Gastrocnemius medialis (tissue), 4 donors: Measurements from ENCODE around the gene CCR3. TPM values are rescaled to one million over a fixed set of nuclear protein-coding genes. Genes with fewer than 3 reads are reported as not detected.

Source experiments
- ATAC-seq, 2 donors: fragments of 150-250 bp; one replicate each; pipeline ENCODE4 v1.9.1; 2016
- DNase-seq, 2 donors: peaks; one replicate each; pipeline ENCODE4 v3.0.0-alpha.2; 2019
- H3K27ac ChIP-seq, 4 donors: fragments of 200-600 bp; sonication (generic); 1 replicate in 1 of 4; 2 replicates in 3 of 4; pipeline ENCODE4 v1.5.1; 2016 to 2018; ENCODE audit warnings: mild to moderate bottlenecking in 2 of 4, moderate library complexity in 1 of 4
- H3K27me3 ChIP-seq, 3 donors: fragments of 200-600 bp; sonication (generic) in 2 of 3; 1 replicate in 1 of 3; 2 replicates in 2 of 3; pipeline versions ENCODE4 v1.5.1 to v1.6.0; 2016 to 2019; ENCODE audit warnings: mild to moderate bottlenecking in 1 of 3, moderate library complexity in 1 of 3
- H3K36me3 ChIP-seq, 2 donors: fragments of 200-600 bp; sonication (generic) in 1 of 2; one replicate each; pipeline ENCODE4 v1.5.1; 2017 to 2018
- H3K4me1 ChIP-seq, 2 donors: fragments of 200-600 bp; sonication (generic) in 1 of 2; one replicate each; pipeline ENCODE4 v1.5.1; 2016 to 2017; ENCODE audit warnings: mild to moderate bottlenecking in 2 of 2
- H3K4me3 ChIP-seq, 4 donors: fragments of 200-600 bp; sonication (generic) in 3 of 4; 1 replicate in 1 of 4; 2 replicates in 3 of 4; pipeline ENCODE4 v1.5.1; 2016 to 2019; ENCODE audit warnings: mild to moderate bottlenecking in 2 of 4
- H3K9me3 ChIP-seq, 3 donors: fragments of 200-600 bp; sonication (generic) in 2 of 3; 1 replicate in 1 of 3; 2 replicates in 2 of 3; pipeline ENCODE4 v1.5.1; 2016 to 2019
- CTCF ChIP-seq, 5 experiments: fragments of 450-650 bp in 3 of 5; fragments of 200-600 bp in 2 of 5; sonication (generic) in 2 of 5; IDR thresholded peaks in 4 of 5; conservative IDR thresholded peaks in 1 of 5; 1 replicate in 4 of 5; 2 replicates in 1 of 5; pipeline ENCODE4 v1.5.1; 2016 to 2019; ENCODE audit warnings: antibody characterized with exemption in 5 of 5, mild to moderate bottlenecking in 3 of 5, moderate library complexity in 3 of 5
- POLR2A ChIP-seq, 2 donors: fragments of 450-650 bp; IDR thresholded peaks; one replicate each; pipeline ENCODE4 v1.6.1; 2017; ENCODE audit warnings: antibody characterized with exemption in 2 of 2, mild to moderate bottlenecking in 2 of 2, moderate library complexity in 2 of 2
- in situ Hi-C, 4 donors: fragments of 200-750 bp; cut with MboI; loops; one replicate each; pipeline versions ENCODE4 v1.15.0 to v1.8.0; 2017; ENCODE audit warnings: low sequenced_read_pairs in 4 of 4
- intact Hi-C: fragments of 100-400 bp; cut with DNase I; formaldehyde crosslinking; loops from one replicate; pipeline ENCODE4 v1.15.1; 2023; ENCODE audit warnings: low total_unique reads
- total RNA-seq, 4 donors: library from RNA; depleted of rRNA; stranded (reverse); fragments of >200 nt; gene quantifications; one replicate each; pipeline versions ENCODE4 v1.1.0 to v1.2.3, GENCODE V29; 2016

The CCR3 gene
- total RNA-seq, 4 donors from 2014 or later: not detected

- in situ Hi-C loops: no loop called here
- H3K27ac ChIP-seq: no peak overlapping the region
- ATAC-seq (no peak), DNase-seq (no peak)
- H3K9me3 ChIP-seq: no peaks in the 10 kb centered on the region
- TF ChIP-seq CTCF (IDR thresholded peaks at IDR 0.05 in 4 of 5, conservative IDR thresholded peaks at IDR 0.05 in 1 of 5) (no peak), POLR2A (IDR thresholded peaks at IDR 0.05) (no peak)
- no peak overlapping the region for H3K4me3 ChIP-seq
- H3K36me3 ChIP-seq: no peaks in the 10 kb centered on the region
- H3K27me3 ChIP-seq: no peaks in the 10 kb centered on the region
- intact Hi-C loops: no loop called here
- no peaks in the 10 kb centered on the region for H3K4me1 ChIP-seq
Measured at GRCh38 chr3:46303240-46303639, 61.0 kb downstream of the CCR3 start.

- Histone ChIP-seq H3K36me3 (no peaks in the 10 kb centered on the region), H3K4me3 (no peak overlapping the region), H3K27ac (no peak overlapping the region), H3K4me1 (no peaks in the 10 kb centered on the region), H3K27me3 (no peaks in the 10 kb centered on the region), H3K9me3 (no peaks in the 10 kb centered on the region)
- no peak for ATAC-seq
- no peak for DNase-seq
- in situ Hi-C loops: no loop called here
- intact Hi-C loops: no loop called here
- no peak for TF ChIP-seq POLR2A (IDR thresholded peaks at IDR 0.05)
- no peak for TF ChIP-seq CTCF (IDR thresholded peaks at IDR 0.05 in 4 of 5, conservative IDR thresholded peaks at IDR 0.05 in 1 of 5)
Measured at GRCh38 chr3:46304739-46305138, 62.5 kb downstream of the CCR3 start.

- intact Hi-C loops (no loop called here), in situ Hi-C loops (no loop called here)
- ATAC-seq: peak in 1 of 2 donors; percentile 51
- no peaks in the 10 kb centered on the region for H3K9me3 ChIP-seq
- no peaks in the 10 kb centered on the region for H3K4me1 ChIP-seq
- H3K27ac ChIP-seq: no peak overlapping the region
- peak; percentile 15 to 21 for DNase-seq
- peaks cover 0 to 5% (median 0%) of the 10 kb centered on the region in 3 donors for H3K27me3 ChIP-seq
- TF ChIP-seq POLR2A (IDR thresholded peaks at IDR 0.05) (no peak), CTCF (IDR thresholded peaks at IDR 0.05 in 4 of 5, conservative IDR thresholded peaks at IDR 0.05 in 1 of 5) (no peak)
- no peaks in the 10 kb centered on the region for H3K36me3 ChIP-seq
- no peak overlapping the region for H3K4me3 ChIP-seq
Measured at GRCh38 chr3:46312991-46313390, 70.7 kb downstream of the CCR3 start.

GRCh38 chr3:46314517-46314916 lies 72.3 kb downstream of the CCR3 start:
- Histone ChIP-seq H3K27me3 (peaks cover 0 to 5% (median 0%) of the 10 kb centered on the region in 3 donors), H3K27ac (no peak overlapping the region), H3K4me3 (no peak overlapping the region), H3K36me3 (no peaks in the 10 kb centered on the region), H3K4me1 (no peaks in the 10 kb centered on the region), H3K9me3 (no peaks in the 10 kb centered on the region)
- no peak for TF ChIP-seq POLR2A (IDR thresholded peaks at IDR 0.05)
- TF ChIP-seq CTCF (IDR thresholded peaks at IDR 0.05 in 4 of 5, conservative IDR thresholded peaks at IDR 0.05 in 1 of 5): no peak
- intact Hi-C loops (no loop called here), in situ Hi-C loops (no loop called here)
- ATAC-seq (no peak), DNase-seq (no peak)

GRCh38 chr3:46316206-46316605 lies 73.9 kb downstream of the CCR3 start:
- Histone ChIP-seq H3K9me3 (no peaks in the 10 kb centered on the region), H3K27ac (no peak overlapping the region), H3K4me1 (no peaks in the 10 kb centered on the region), H3K36me3 (no peaks in the 10 kb centered on the region), H3K27me3 (no peaks in the 10 kb centered on the region), H3K4me3 (no peak overlapping the region)
- intact Hi-C loops (no loop called here), in situ Hi-C loops (no loop called here)
- DNase-seq: no peak
- TF ChIP-seq CTCF (IDR thresholded peaks at IDR 0.05 in 4 of 5, conservative IDR thresholded peaks at IDR 0.05 in 1 of 5) (no peak), POLR2A (IDR thresholded peaks at IDR 0.05) (no peak)
- no peak for ATAC-seq
